NCI-H446 (cell line): ENCODE measurements around the gene DEFB108B.
"Not testable (repeated sequence)": the region's sequence is repeated elsewhere in the genome, so short reads cannot be mapped to it uniquely, and the experiment has no call there.

Experiments used
- DNase-seq, 2 experiments: peaks; one replicate each; lab custom pipeline; 2025; lab: John Stamatoyannopoulos, UW

The DEFB108B gene

GRCh38 chr11:71813481-71814355 is 19.3 kb upstream of the DEFB108B start:
- DNase-seq: peak; percentile 25 to 75

- not testable (repeated sequence) for DNase-seq
Observed at GRCh38 chr11:71821539-71821938, 11.5 kb upstream of the DEFB108B start.

- not testable (repeated sequence) for DNase-seq
Observed at GRCh38 chr11:71829247-71829646, 3.8 kb upstream of the DEFB108B start.

GRCh38 chr11:71829686-71830085 is 3.3 kb upstream of the DEFB108B start:
- not testable (repeated sequence) for DNase-seq

- not testable (repeated sequence) for DNase-seq
Observed at GRCh38 chr11:71842720-71843119, 9.7 kb downstream of the DEFB108B start.

GRCh38 chr11:71843355-71843754 is 10.4 kb downstream of the DEFB108B start:
- DNase-seq: not testable (repeated sequence)

- DNase-seq: no peak
Observed at GRCh38 chr11:71843858-71844257, 10.9 kb downstream of the DEFB108B start.

- DNase-seq: not testable (repeated sequence)
Observed at GRCh38 chr11:71853895-71854294, 20.9 kb downstream of the DEFB108B start.

GRCh38 chr11:71855880-71856279 is 22.9 kb downstream of the DEFB108B start:
- DNase-seq: not testable (repeated sequence)

GRCh38 chr11:71860835-71861234 is 27.8 kb downstream of the DEFB108B start:
- DNase-seq: not testable (repeated sequence)

- DNase-seq: peak; percentile 48 to 58
Observed at GRCh38 chr11:71863978-71864627, 31.1 kb downstream of the DEFB108B start.

GRCh38 chr11:71867209-71867608 is 34.2 kb downstream of the DEFB108B start:
- not testable (repeated sequence) for DNase-seq

- not testable (repeated sequence) for DNase-seq
Observed at GRCh38 chr11:71869931-71870330, 36.9 kb downstream of the DEFB108B start.

GRCh38 chr11:71870661-71871060 is 37.7 kb downstream of the DEFB108B start:
- not testable (repeated sequence) for DNase-seq

GRCh38 chr11:71876262-71876661 is 43.3 kb downstream of the DEFB108B start:
- DNase-seq: not testable (repeated sequence)

GRCh38 chr11:71878059-71878458 is 45.1 kb downstream of the DEFB108B start, which contains the start of gene DEFB131B:
DEFB131B (plus strand) TSS chr11:71878453; CDS start chr11:71878453, 0 bp downstream.
- DNase-seq: not testable (repeated sequence)

- DNase-seq: not testable (repeated sequence)
Observed at GRCh38 chr11:71885806-71886205, 52.8 kb downstream of the DEFB108B start.
